GM19099 (cell line): ENCODE data around the gene TLK2.

Experiments
- POLR2A ChIP-seq: IDR thresholded peaks from 3 replicates; pipeline ENCODE4 v1.6.1; 2011; ENCODE audit warnings: low read depth; ENCODE audit not compliant: insufficient read length; ENCODE audit errors: extremely low read depth

TLK2 gene

GRCh38 chr17:62658136-62658920 is 179.7 kb downstream of the TLK2 start:
- no peak for TF ChIP-seq POLR2A

- TF ChIP-seq POLR2A, result no peak
These were observed 182.0 kb downstream of the TLK2 start for GRCh38 chr17:62660629-62661118.

DNA sequence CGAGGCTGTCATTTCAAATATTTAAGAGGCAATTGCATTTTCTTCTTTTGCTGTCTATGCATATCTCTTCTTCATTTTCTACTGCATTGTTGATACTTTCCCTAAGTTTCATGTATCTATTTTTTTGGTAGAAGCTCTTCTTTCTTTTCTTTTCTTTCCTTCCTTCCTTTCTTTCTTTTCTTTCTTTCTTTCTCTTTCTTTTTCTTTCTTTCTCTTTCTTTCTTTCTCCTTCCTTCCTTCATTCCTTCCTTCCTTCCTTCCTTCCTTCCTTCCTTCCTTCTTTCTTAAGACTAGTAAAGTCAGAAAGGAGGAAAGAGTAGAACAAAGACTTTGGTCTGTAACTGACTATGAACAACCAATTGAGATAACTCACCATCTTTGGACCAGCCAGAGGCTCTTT is 182.7 kb downstream of the TLK2 start:
- TF ChIP-seq POLR2A, result no peak

GRCh38 chr17:62662855-62663254 is 184.2 kb downstream of the TLK2 start:
- TF ChIP-seq POLR2A, result no peak
